Measurements from ENCODE around the gene GPR4. TPM values are rescaled to one million over a fixed set of nuclear protein-coding genes. Genes with fewer than 3 reads are reported as not detected.

Gene GPR4
- total and polyA plus RNA-seq, 2 of the 4 experiments (the other 2 are of a cell fraction) = 0.02 TPM; not detected in 1

DNA sequence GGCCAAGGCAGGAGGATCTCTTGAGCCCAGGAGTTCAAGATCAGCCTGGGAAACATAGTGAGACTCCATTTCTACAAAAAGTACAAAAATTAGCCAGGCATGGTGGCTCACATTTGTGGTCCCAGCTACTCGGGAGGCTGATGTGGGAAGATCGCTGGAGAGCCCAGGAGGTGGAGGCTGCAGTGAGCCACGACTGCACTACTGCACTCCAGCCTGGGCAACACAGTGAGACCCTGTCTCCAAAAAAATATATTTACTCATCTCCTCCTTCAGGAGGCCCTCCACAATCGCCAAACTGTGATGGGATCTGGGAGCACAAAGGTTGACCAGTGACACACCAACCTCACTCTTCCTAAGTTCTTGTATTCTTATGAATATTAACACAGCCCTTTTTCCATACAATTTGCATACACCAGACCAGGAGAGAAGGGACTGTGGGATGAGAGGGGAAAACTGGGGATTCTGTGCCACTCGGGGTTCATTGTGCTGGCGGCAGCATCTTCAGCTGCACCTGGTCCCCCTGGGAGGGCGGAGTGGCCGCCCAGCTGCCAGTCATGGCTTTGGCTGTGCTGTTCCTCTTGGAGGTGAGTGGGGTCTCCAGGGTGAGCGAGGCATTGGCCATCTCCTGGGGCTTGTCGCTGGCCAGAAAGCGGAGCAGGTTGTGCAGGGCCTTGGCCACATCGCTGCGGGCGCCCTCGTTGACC lies 11.6 kb downstream of the GPR4 start:
- dilution Hi-C loops (cut with HindIII; ENCODE audit: low sequenced_read_pairs, unreplicated experiment) = no loop called here
- ChIA-PET POLR2A (ENCODE audit: unreplicated experiment) (no interaction called here), CTCF (no interaction called here)

More for the DNA sequence above, 11.6 kb downstream of the GPR4 start:
- H4K8ac ChIP-seq (ENCODE audit: low read depth in 2 of 2, low read length in 2 of 2) = no peak overlapping the region
- H3K9ac ChIP-seq (ENCODE audit: low read depth, low read length) = no peak overlapping the region
- no peak overlapping the region for H3K14ac ChIP-seq (replicated peaks; ENCODE audit: low read depth, low read length)
- no peaks in the 10 kb centered on the region for H3K79me1 ChIP-seq (ENCODE audit: low read depth in 1 of 2, low read length in 2 of 2)
- WGBS, 2 experiments (ENCODE audit: extremely low coverage in 2 of 2, insufficient read length in 1 of 2) = 49% methylated on average over 6 of the region's 15 CpGs; no CpG with 5 or more reads in 1 of the 2 experiments
- no peak overlapping the region for H4K5ac ChIP-seq (ENCODE audit: low read depth, low read length)
- no peak overlapping the region for H2BK15ac ChIP-seq (ENCODE audit: low read depth, low read length)
- intact Hi-C loops (cut with micrococcal nuclease) (no loop called here), in situ Hi-C loops (cut with MboI; ENCODE audit: low sequenced_read_pairs) (no loop called here)
- H3K9me3 ChIP-seq (ENCODE audit: control insufficient read depth, insufficient read depth, low read length) = no peaks in the 10 kb centered on the region
- ATAC-seq (ENCODE audit: low read depth) (no peak), DNase-seq (no peak)
- H3K27ac ChIP-seq (ENCODE audit: insufficient read depth, low read length) = no peak overlapping the region
- no peak overlapping the region for H3K18ac ChIP-seq (ENCODE audit: low read depth, low read length)
- H3K4ac ChIP-seq (ENCODE audit: low read depth, low read length) = no peak overlapping the region
- H3K27me3 ChIP-seq (ENCODE audit: control insufficient read depth, insufficient read depth, low read length) = peaks cover 7% of the 10 kb centered on the region
- H2AK9ac ChIP-seq (replicated peaks; ENCODE audit: low read depth, low read length, poor library complexity) = peak overlapping the region; percentile 65
- H2AFZ ChIP-seq (replicated peaks; ENCODE audit: low read length, poor library complexity) = peak overlapping the region; percentile 81
- H2AK5ac ChIP-seq (ENCODE audit: low read depth, low read length) = no peak overlapping the region
- H3K4me3 ChIP-seq (ENCODE audit: insufficient read depth, low read depth, low read length) = no peak overlapping the region
- H2BK20ac ChIP-seq (ENCODE audit: low read depth, low read length) = no peak overlapping the region
- no peak overlapping the region for H2BK120ac ChIP-seq (ENCODE audit: low read depth, low read length)
- H3K36me3 ChIP-seq (ENCODE audit: control insufficient read depth, insufficient read depth, low read length) = no peaks in the 10 kb centered on the region
- TF ChIP-seq SMC3 (IDR thresholded peaks at IDR 0.05; ENCODE audit: low read depth, low read length) = no peak
- TF ChIP-seq RCOR1 (IDR thresholded peaks at IDR 0.05; ENCODE audit: insufficient replicate concordance, low read length) = no peak
- no peak for TF ChIP-seq MAFK (IDR thresholded peaks at IDR 0.05; ENCODE audit: low read depth, low read length)
- TF ChIP-seq, protein P1, sequence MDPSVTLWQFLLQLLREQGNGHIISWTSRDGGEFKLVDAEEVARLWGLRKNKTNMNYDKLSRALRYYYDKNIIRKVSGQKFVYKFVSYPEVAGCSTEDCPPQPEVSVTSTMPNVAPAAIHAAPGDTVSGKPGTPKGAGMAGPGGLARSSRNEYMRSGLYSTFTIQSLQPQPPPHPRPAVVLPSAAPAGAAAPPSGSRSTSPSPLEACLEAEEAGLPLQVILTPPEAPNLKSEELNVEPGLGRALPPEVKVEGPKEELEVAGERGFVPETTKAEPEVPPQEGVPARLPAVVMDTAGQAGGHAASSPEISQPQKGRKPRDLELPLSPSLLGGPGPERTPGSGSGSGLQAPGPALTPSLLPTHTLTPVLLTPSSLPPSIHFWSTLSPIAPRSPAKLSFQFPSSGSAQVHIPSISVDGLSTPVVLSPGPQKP (IDR thresholded peaks at IDR 0.05; ENCODE audit: borderline replicate concordance, low read depth, low read length) = no peak
- TF ChIP-seq FOS (IDR thresholded peaks at IDR 0.05; ENCODE audit: low read depth, low read length) = no peak
- TF ChIP-seq CHD1 (IDR thresholded peaks at IDR 0.05; ENCODE audit: low read depth, low read length) = no peak
- TF ChIP-seq MAZ (IDR thresholded peaks at IDR 0.05; ENCODE audit: borderline replicate concordance, low read depth, low read length) = no peak
- TF ChIP-seq RAD21 (IDR thresholded peaks at IDR 0.05; ENCODE audit: low read length) = no peak
- TF ChIP-seq, protein P2, sequence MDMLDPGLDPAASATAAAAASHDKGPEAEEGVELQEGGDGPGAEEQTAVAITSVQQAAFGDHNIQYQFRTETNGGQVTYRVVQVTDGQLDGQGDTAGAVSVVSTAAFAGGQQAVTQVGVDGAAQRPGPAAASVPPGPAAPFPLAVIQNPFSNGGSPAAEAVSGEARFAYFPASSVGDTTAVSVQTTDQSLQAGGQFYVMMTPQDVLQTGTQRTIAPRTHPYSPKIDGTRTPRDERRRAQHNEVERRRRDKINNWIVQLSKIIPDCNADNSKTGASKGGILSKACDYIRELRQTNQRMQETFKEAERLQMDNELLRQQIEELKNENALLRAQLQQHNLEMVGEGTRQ (IDR thresholded peaks at IDR 0.05; ENCODE audit: low read depth, low read length) = no peak
- TF ChIP-seq CEBPB (IDR thresholded peaks at IDR 0.05; ENCODE audit: low read depth, low read length) = no peak
- no peak for TF ChIP-seq NFE2L2 (IDR thresholded peaks at IDR 0.05; ENCODE audit: low read depth, low read length)
- no peak for TF ChIP-seq POLR2A (IDR thresholded peaks at IDR 0.05; ENCODE audit: low read depth, low read length)
- TF ChIP-seq MXI1 (IDR thresholded peaks at IDR 0.05; ENCODE audit: borderline replicate concordance, low read depth, low read length) = no peak
- TF ChIP-seq, protein P3, sequence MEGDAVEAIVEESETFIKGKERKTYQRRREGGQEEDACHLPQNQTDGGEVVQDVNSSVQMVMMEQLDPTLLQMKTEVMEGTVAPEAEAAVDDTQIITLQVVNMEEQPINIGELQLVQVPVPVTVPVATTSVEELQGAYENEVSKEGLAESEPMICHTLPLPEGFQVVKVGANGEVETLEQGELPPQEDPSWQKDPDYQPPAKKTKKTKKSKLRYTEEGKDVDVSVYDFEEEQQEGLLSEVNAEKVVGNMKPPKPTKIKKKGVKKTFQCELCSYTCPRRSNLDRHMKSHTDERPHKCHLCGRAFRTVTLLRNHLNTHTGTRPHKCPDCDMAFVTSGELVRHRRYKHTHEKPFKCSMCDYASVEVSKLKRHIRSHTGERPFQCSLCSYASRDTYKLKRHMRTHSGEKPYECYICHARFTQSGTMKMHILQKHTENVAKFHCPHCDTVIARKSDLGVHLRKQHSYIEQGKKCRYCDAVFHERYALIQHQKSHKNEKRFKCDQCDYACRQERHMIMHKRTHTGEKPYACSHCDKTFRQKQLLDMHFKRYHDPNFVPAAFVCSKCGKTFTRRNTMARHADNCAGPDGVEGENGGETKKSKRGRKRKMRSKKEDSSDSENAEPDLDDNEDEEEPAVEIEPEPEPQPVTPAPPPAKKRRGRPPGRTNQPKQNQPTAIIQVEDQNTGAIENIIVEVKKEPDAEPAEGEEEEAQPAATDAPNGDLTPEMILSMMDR (conservative IDR thresholded peaks at IDR 0.05; ENCODE audit: low read depth, low read length) = no peak
- TF ChIP-seq BHLHE40 (IDR thresholded peaks at IDR 0.05; ENCODE audit: low read depth, low read length) = no peak
- TF ChIP-seq RFX5 (IDR thresholded peaks at IDR 0.05; ENCODE audit: low read depth, low read length) = no peak
- no peak overlapping the region for H3K56ac ChIP-seq (ENCODE audit: extremely low read depth, insufficient read depth, low read length)
- H4K91ac ChIP-seq (ENCODE audit: insufficient read depth, low read depth, low read length) = no peak overlapping the region
- H2BK5ac ChIP-seq (ENCODE audit: low read depth, low read length, poor library complexity, severe bottlenecking) = no peak overlapping the region
- 0 out of 2 replicates have a peak, but pooled peaks cover under 1% of the 10 kb centered on the region for H3K4me1 ChIP-seq (ENCODE audit: control insufficient read depth, insufficient read depth, low read length)
- no peak overlapping the region for H3K4me2 ChIP-seq (ENCODE audit: low read depth, low read length)
- H3K23ac ChIP-seq (ENCODE audit: low read depth, low read length) = no peak overlapping the region
- BruUV-seq (replicated peaks) = no TSS peak
- H3K9me1 ChIP-seq (ENCODE audit: insufficient read depth, low read length) = no peaks in the 10 kb centered on the region
- H4K20me1 ChIP-seq (ENCODE audit: insufficient read depth, low read length) = no peaks in the 10 kb centered on the region
